NCI-H2081 (cell line): Measurements from ENCODE around the gene RABEP1.
A peak's percentile ranks its signal among the peaks of the same experiment; 100 is the strongest.
"Not testable (repeated sequence)": the region's sequence is repeated elsewhere in the genome, so short reads cannot be mapped to it uniquely, and the experiment has no call there.

ENCODE experiments used
- DNase-seq, 2 experiments: peaks; one replicate each; lab custom pipeline; 2025; lab: John Stamatoyannopoulos, UW

Gene RABEP1, protein sequence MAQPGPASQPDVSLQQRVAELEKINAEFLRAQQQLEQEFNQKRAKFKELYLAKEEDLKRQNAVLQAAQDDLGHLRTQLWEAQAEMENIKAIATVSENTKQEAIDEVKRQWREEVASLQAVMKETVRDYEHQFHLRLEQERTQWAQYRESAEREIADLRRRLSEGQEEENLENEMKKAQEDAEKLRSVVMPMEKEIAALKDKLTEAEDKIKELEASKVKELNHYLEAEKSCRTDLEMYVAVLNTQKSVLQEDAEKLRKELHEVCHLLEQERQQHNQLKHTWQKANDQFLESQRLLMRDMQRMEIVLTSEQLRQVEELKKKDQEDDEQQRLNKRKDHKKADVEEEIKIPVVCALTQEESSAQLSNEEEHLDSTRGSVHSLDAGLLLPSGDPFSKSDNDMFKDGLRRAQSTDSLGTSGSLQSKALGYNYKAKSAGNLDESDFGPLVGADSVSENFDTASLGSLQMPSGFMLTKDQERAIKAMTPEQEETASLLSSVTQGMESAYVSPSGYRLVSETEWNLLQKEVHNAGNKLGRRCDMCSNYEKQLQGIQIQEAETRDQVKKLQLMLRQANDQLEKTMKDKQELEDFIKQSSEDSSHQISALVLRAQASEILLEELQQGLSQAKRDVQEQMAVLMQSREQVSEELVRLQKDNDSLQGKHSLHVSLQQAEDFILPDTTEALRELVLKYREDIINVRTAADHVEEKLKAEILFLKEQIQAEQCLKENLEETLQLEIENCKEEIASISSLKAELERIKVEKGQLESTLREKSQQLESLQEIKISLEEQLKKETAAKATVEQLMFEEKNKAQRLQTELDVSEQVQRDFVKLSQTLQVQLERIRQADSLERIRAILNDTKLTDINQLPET

DNA sequence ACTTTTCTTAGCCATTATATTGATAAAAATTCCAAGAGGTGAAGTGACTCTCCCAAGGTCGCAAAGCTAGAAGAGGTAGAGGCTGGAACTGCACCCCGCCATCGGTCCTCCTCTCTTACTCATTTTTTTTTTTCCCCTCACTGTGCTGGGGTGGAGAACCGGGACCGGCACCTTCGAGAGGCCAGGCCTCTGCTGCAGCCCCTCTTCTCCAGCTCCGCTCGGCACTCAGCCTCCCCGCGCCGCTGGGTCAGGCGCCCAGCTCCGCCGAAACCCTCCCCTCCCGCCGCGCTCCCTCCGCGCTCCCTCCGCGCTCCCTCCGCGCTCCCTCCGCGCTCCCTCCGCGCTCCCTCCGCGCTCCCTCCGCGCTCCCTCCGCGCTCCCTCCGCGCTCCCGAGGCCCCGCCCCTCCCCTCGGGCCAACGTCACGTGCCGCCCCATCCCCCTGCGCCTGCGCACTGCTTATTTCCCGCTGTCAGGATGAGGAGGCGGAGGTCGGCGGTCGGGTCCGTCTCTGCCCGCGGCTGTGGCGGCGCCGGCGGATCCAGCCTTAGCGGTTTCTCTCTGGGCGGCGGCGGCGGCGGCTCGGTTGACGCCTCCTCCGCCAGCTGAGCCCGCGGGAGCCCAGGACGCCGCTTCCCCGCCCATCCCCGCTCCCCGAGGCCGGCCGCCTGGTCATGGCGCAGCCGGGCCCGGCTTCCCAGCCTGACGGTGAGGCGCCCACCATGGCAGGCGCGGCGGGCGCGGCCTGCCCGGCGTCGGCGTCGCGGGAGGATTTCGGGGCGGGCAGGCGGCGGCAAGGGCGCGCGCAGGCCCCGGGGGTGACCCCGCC, at the start of gene RABEP1:
TSS of gene RABEP1 (plus strand) at position 471 of the 828 bp plus-strand sequence. CDS start at position 674, 203 bp downstream.
- DNase-seq: peak; percentile 72 to 79

DNA sequence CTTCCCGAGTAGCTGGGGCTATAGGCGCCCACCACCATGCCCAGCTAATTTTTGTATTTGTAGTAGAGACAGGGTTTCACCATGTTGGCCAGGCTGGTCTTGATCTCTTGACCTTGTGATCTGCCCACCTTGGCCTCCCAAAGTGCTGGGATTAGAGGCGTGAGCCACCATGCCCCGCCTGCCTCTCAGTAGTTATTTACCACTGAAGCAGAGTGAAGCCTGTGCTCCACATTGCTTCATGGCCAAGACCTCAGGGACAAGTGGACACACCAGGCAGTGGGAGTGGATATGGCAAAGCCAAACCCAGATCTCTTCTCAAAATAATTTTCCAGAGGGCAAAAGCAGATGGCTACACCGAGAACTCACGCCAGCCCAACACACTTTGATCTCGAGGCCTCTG, 48.6 kb upstream of the RABEP1 start:
- DNase-seq: not testable (repeated sequence)

DNA sequence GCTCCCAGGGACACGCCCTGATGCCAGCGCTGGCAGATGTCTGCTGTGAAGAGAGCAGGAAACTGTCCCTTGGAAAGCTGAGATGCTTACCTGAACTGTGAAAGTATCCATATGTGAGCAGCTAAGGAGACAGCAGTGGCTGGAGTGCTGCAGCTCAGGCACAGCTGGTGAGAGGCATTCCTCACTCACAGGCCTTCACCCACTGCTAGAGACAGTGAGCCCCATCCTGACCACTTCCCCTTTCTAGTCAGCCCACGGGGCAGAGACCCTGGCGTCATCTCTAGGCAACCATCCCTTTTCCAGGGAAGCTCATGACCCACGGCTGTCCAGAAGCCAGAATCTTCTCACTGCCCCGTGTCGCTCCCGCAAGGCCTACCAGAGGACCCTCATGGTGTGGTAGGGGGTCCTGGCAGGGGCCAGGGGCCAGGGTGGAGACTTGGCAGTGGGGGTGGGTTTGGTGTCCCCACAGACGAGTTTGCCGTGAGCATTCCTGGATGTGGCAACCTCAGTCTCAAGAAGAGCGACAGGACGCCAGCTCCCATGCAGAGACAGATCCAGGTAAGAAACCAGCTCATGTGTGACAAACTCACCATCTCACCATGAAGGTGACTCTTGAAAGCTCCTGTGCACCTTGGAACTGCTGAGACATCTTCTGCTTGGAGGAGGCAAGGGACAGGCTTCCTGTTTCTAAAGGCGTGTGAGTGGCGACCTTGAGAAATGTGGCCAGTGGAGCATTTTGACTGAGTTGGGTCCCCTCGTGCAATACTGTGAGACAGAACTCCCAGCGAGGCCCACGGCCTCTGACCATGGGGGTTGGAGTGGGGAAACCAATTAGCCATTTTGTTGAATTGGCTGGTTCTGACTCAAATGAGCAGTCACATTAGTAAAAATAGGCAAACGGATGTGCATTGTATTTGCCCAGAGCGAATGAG, 47.2 kb upstream of the RABEP1 start, which contains the start of gene SCIMP:
TSS of gene SCIMP (minus strand) at position 216 of the 932 bp plus-strand sequence. CDS start at position 111, 105 bp downstream.
- no peak for DNase-seq

DNA sequence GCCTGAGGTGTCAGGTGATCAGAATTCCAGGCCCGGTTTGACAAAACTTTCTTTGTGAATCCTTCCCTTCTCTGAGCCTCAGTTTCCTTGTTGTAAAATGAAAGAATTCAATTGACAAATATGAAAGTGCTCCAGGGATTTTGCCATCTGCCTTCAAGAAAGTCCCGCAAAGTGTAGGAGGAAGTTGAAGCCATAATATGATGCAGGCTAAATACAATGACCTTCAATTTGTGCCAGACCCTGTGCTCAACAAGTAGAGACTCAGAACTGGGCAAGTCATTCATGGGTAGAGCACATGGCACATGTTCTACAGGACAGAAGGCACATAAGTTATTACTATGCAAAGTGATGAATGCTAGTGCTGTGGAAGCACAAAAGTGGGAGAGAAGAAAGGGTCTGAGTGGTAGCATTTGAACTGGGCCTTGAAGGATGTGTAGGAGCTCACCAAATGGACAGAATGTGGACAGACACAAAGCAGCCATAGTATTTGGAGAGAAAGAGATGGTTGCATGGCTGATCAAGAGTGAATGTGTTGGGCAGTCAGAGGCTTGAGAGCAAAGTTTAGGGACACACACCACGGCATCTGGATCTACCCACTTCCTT, 45.0 kb upstream of the RABEP1 start:
- no peak for DNase-seq

GRCh38 chr17:5237541-5238016, 44.5 kb upstream of the RABEP1 start:
- DNase-seq: peak; percentile 31 to 57

DNA sequence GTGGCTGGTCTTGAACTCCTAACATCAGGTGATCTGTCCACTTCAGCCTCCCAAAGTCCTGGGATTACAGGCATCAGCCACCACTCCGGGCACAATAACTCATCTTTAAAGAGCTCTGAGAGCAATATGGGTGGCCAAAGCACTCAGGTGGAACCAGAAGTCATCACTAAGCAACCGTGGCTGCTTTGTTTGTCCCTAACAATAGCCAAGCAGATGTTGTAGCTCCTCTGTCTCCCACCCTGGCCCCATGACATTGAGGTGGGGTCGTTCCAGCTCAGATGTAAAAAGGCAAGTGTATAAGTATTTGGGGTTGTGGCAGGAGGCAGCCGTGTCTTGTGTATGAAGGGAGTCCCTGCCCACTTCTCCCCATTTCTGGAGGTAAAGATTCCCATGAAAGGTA, 43.8 kb upstream of the RABEP1 start:
- DNase-seq: no peak

- DNase-seq: not testable (repeated sequence)
These were observed 42.3 kb upstream of the RABEP1 start for GRCh38 chr17:5239769-5240168.

GRCh38 chr17:5241861-5242671, 40.0 kb upstream of the RABEP1 start:
- DNase-seq: no peak

DNA sequence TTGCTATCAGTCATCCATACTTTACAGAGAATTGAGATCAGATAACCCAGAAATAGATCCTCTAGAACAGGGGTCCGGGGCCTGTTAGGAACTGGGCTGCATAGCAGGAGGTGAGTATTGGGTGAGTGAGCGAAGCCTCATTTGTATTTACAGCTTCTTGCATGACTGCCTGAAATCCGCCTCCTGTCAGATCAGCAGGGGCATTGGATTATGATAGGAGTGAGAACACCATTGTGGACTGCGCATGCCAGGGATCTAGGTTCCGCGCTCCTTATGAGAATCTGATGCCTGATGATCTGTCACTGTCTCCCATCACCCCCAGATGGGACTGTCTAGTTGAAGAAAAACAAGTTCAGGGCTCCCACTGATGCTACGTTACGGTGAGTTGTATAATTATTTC, 34.5 kb upstream of the RABEP1 start:
- DNase-seq: no peak

DNA sequence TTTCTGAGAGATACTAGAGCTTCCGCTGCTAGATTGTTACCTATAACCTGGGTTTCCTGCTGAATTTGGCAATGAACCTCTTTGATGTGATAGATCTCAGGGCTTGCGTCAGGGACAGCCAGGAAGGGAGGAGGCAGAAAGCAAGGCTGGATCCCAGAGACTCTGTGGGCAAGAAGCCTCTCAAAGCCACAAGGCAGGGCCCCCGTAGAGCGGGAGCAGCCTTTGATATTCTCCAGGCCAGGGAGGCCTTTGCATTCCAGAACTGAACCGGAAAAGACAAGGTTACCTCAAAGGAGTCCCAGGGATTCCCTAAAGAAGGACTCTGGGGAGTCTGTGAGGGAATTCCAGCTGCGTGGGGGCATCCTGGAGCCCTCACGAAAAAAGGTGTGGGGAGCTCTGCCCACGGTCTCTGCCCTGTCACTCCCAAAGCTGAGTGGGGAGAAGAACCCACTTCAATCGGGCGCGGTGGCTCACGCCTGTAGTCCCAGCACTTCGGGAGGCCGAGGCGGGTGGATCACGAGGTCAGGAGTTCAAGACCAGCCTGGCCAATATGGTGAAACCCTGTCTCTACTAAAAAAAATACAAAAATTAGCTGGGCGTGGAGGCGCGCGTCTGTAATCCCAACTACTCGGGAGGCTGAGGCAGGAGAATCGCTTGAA, 33.1 kb upstream of the RABEP1 start:
- DNase-seq: no peak

DNA sequence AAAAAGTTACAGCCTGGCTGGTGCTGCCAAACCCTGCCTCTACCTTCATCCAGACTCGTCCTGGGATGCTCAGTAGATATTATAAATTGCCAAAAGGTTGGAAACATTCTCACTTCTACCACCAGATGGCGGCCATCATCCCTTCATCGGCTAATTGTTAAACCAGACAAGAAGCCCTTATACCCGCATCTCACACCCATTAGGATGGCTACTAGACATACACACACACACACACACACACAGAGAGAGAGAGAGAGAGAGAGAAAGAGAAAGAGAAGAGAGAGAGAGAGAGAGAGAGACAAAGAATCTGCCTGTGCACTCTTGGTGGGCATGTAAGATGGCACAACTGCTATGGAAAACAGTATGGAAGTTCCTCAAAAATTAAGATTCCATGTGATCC, 32.5 kb upstream of the RABEP1 start:
- peak; percentile 47 to 68 for DNase-seq

- no peak for DNase-seq
These were observed 27.7 kb upstream of the RABEP1 start for GRCh38 chr17:5254414-5254813.

DNA sequence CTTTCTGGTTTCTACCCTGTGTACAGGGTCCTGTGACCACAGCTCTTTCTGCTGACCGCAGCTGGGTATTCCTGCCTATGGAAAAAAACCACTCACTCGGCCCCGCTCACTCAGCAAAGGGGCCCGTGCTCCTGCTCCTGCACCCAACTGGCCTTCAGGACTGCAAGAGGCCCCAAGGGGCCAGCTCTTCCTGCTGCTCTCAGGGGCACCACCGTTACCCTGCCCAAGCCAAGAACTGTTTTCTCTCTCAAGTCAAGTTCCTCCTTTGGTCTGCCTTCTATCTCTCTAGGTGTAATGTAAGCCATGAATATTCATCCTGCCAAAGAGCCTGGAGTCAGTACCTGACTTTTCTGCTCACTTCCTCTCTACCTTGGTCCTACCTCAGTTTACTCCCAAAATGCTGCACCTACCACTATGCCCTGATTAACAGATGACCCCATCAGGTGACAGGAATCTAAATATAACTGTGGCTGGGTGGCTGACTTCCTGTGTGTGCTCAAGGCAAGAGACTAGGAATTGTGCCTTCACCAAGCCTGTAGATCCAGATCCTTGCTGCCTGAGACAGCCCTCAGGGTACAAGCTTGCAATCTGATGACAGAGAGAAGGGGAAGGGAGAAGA, 27.1 kb upstream of the RABEP1 start:
- no peak for DNase-seq

- DNase-seq: no peak
These were observed 25.0 kb upstream of the RABEP1 start for GRCh38 chr17:5257124-5257523.

DNA sequence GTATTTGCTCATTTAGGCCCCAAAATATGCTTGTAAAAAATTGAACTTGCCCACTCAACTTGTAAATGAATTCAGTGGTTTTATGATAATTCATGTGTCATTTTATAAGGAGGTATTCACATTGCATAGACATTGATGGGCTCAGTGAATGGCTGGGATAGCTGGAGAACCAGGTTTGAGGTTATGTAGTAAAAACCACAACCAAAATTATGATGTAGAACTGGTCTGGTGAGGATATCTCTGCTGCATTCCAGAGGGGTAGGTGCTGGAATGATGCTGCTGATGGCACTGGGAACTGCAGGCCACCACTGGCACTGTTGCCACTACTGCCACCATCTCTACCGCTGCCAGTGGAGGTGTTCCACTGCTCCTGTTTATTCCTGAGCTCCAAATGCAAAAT, 21.5 kb upstream of the RABEP1 start:
- DNase-seq: no peak

GRCh38 chr17:5262416-5262991, 19.6 kb upstream of the RABEP1 start:
- DNase-seq: no peak

DNA sequence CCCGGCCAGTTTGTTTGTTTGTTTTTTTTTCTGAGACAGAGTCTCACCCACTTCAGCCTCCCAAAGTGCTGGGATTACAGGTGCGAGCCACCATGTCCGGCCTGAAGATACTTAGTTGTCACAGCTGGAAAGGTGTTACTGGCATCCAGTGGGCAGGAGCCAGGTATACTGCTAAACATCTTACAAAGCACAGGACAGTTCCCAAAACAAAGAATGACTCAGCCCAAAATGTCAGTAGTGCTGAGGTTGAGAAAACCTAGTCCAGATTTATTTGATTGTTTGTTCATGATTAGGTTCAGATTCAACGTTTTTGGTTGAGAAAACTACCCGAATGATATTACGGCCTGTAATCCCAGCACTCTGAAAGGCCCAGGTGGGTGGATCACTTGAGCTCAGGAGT, 18.6 kb upstream of the RABEP1 start:
- no peak for DNase-seq

DNA sequence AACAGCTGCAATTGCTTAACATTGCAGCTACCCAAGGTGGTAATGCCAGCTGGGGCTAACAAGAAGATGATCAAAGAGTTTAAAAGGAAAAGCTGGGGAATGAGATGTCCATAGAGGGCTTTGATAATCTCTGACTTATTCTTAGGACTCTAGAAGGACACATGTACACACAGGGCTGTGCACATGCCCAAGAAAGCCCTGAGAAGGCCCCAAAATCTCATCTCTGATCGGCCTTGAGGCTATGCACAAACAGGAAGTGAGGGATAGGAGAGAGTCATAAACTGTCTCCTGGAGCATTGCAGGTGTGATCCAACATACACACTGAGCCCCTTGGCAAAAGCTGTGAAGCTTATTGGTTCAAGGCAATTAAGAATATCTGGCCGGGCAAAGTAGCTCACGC, 17.2 kb upstream of the RABEP1 start:
- DNase-seq: no peak
